ENCODE data around the gene PPHLN1.

PPHLN1 gene

GRCh38 chr12:42463671-42464070 is 137.7 kb downstream of the PPHLN1 start:
- H3K9me3 ChIP-seq (ENCODE audit: control insufficient read depth, low read length), result no peaks in the 10 kb centered on the region
- H3K36me3 ChIP-seq (ENCODE audit: control insufficient read depth, insufficient read depth, low read length), result no peaks in the 10 kb centered on the region
- no peak for TF ChIP-seq CTCF (IDR thresholded peaks at IDR 0.05)
- no peaks in the 10 kb centered on the region for H3K27me3 ChIP-seq (ENCODE audit: control insufficient read depth, insufficient read depth, low read length)
- no peak overlapping the region for H3K4me2 ChIP-seq (ENCODE audit: low read length)
- H3K4me3 ChIP-seq (ENCODE audit: low read depth, low read length), result no peak overlapping the region
- H2AFZ ChIP-seq, result no peak overlapping the region
- no peak overlapping the region for H3K27ac ChIP-seq
- no peak overlapping the region for H3K9ac ChIP-seq
- no peaks in the 10 kb centered on the region for H3K79me2 ChIP-seq
- H3K4me1 ChIP-seq, result no peaks in the 10 kb centered on the region

DNA sequence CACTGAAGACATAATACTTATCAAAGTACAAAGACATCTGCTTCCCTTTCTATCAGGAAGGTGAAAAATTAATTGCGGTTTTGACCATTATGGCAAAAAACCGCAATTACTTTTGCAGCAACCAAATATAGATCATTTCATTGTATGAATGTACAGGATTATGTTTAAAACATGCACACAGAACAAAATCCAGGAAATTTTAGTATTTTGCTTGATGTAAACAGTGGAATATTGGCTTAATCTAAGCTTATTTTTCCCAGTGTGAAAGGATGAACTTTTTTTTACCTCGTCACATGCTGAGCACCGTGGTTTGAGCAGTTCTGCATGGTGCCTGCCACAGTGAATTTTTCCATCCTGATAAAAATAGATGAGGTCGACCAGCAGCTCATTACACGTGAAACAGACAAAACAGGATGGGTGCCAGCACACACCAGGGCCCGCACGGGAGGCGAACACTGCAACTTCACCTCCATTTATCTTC is 142.4 kb downstream of the PPHLN1 start:
- Histone ChIP-seq H3K4me2 (ENCODE audit: low read length) (no peak overlapping the region), H3K9ac (no peak overlapping the region), H3K9me3 (ENCODE audit: control insufficient read depth, low read length) (no peaks in the 10 kb centered on the region), H3K4me3 (ENCODE audit: low read depth, low read length) (no peak overlapping the region), H3K27ac (no peak overlapping the region), H3K79me2 (no peaks in the 10 kb centered on the region), H3K36me3 (ENCODE audit: control insufficient read depth, insufficient read depth, low read length) (no peaks in the 10 kb centered on the region), H3K4me1 (no peaks in the 10 kb centered on the region), H3K27me3 (ENCODE audit: control insufficient read depth, insufficient read depth, low read length) (no peaks in the 10 kb centered on the region), H2AFZ (no peak overlapping the region)
- no peak for TF ChIP-seq CTCF (IDR thresholded peaks at IDR 0.05)

DNA sequence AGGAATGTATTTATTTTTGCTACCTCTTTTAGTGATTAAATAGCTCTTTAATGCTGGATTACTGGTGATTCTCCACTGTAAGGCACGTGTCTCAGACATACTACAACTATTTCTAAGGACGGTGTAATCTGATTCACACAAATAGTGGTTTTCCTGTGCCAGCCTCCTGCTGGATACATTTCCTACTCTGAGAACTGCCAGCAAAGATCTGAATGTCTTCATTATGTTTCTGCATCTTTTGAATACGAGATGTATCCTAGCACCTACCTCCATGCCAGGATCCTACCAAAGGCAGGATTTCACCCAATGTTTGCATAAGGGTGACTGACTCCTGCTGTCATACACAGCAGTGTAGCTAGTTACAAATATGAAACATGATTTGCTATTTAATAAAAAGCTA is 143.0 kb downstream of the PPHLN1 start:
- Histone ChIP-seq H3K9ac (no peak overlapping the region), H3K27me3 (ENCODE audit: control insufficient read depth, insufficient read depth, low read length) (no peaks in the 10 kb centered on the region), H3K4me1 (no peaks in the 10 kb centered on the region), H3K9me3 (ENCODE audit: control insufficient read depth, low read length) (no peaks in the 10 kb centered on the region), H3K36me3 (ENCODE audit: control insufficient read depth, insufficient read depth, low read length) (no peaks in the 10 kb centered on the region), H3K79me2 (no peaks in the 10 kb centered on the region), H3K4me3 (ENCODE audit: low read depth, low read length) (no peak overlapping the region), H3K27ac (no peak overlapping the region), H2AFZ (no peak overlapping the region), H3K4me2 (ENCODE audit: low read length) (no peak overlapping the region)
- no peak for TF ChIP-seq CTCF (IDR thresholded peaks at IDR 0.05)

- Histone ChIP-seq H3K9me3 (ENCODE audit: control insufficient read depth, low read length) (no peaks in the 10 kb centered on the region), H3K4me1 (no peaks in the 10 kb centered on the region), H3K79me2 (no peaks in the 10 kb centered on the region), H2AFZ (no peak overlapping the region), H3K9ac (no peak overlapping the region), H3K4me2 (ENCODE audit: low read length) (no peak overlapping the region), H3K27ac (no peak overlapping the region), H3K4me3 (ENCODE audit: low read depth, low read length) (no peak overlapping the region), H3K36me3 (ENCODE audit: control insufficient read depth, insufficient read depth, low read length) (no peaks in the 10 kb centered on the region), H3K27me3 (ENCODE audit: control insufficient read depth, insufficient read depth, low read length) (no peaks in the 10 kb centered on the region)
- TF ChIP-seq CTCF (IDR thresholded peaks at IDR 0.05), result no peak
Observed at GRCh38 chr12:42469355-42470175, 143.6 kb downstream of the PPHLN1 start.

GRCh38 chr12:42472376-42472775 is 146.4 kb downstream of the PPHLN1 start:
- Histone ChIP-seq H3K27me3 (ENCODE audit: control insufficient read depth, insufficient read depth, low read length) (no peaks in the 10 kb centered on the region), H3K36me3 (ENCODE audit: control insufficient read depth, insufficient read depth, low read length) (no peaks in the 10 kb centered on the region), H3K4me2 (ENCODE audit: low read length) (no peak overlapping the region), H3K27ac (no peak overlapping the region), H3K9ac (no peak overlapping the region), H3K9me3 (ENCODE audit: control insufficient read depth, low read length) (no peaks in the 10 kb centered on the region), H2AFZ (no peak overlapping the region), H3K4me1 (no peaks in the 10 kb centered on the region), H3K4me3 (ENCODE audit: low read depth, low read length) (no peak overlapping the region), H3K79me2 (no peaks in the 10 kb centered on the region)
- no peak for TF ChIP-seq CTCF (IDR thresholded peaks at IDR 0.05)

All from parathyroid adenoma (tissue), 2 donors.